Tibial nerve (tissue), 4 donors: Measurements from ENCODE around the gene NUAK1.

Source experiments
- CTCF ChIP-seq, 5 experiments: fragments of 200-600 bp in 3 of 5; fragments of 450-650 bp in 2 of 5; sonication (generic) in 3 of 5; IDR thresholded peaks; one replicate each; pipeline ENCODE4 v1.5.1; 2016 to 2019; ENCODE audit warnings: antibody characterized with exemption in 5 of 5, mild to moderate bottlenecking in 3 of 5, moderate library complexity in 2 of 5
- EP300 ChIP-seq, 2 donors: sonication (generic); formaldehyde crosslinking; IDR thresholded peaks; one replicate each; pipeline ENCODE4 v1.6.1; 2017; ENCODE audit warnings: antibody characterized with exemption in 2 of 2, mild to moderate bottlenecking in 1 of 2
- POLR2A ChIP-seq, 2 donors: fragments of 450-650 bp; IDR thresholded peaks; one replicate each; pipeline ENCODE4 v1.6.1; 2017; ENCODE audit warnings: antibody characterized with exemption in 2 of 2, mild to moderate bottlenecking in 2 of 2, moderate library complexity in 2 of 2

GRCh38 chr12:106160915-106161314 is 22.2 kb upstream of the NUAK1 start:
- no peak for TF ChIP-seq CTCF (IDR thresholded peaks at IDR 0.05)
- TF ChIP-seq POLR2A (IDR thresholded peaks at IDR 0.05), result no peak
- TF ChIP-seq EP300 (IDR thresholded peaks at IDR 0.05), result no peak
